ENCODE results near the gene LYPD6B.
"Not testable (repeated sequence)": the region's sequence is repeated elsewhere in the genome, so short reads cannot be mapped to it uniquely, and the experiment has no call there.

LYPD6B gene

GRCh38 chr2:149256877-149257276 is 218.4 kb downstream of the LYPD6B start:
- DNase-seq, H3K27ac Mint-ChIP-seq, H3K27me3 Mint-ChIP-seq, H3K4me1 Mint-ChIP-seq, H3K9me3 Mint-ChIP-seq, H3K36me3 Mint-ChIP-seq, CTCF ChIA-PET, H3K4me3 Mint-ChIP-seq: not testable (repeated sequence)

- no peaks in the 10 kb centered on the region for H3K4me1 Mint-ChIP-seq
- H3K36me3 Mint-ChIP-seq: no peaks in the 10 kb centered on the region
- CTCF ChIA-PET: no interaction called here
- H3K27ac Mint-ChIP-seq: no peak overlapping the region
- DNase-seq: no peak
- H3K27me3 Mint-ChIP-seq: no peaks in the 10 kb centered on the region
- no peaks in the 10 kb centered on the region for H3K9me3 Mint-ChIP-seq
- no peak overlapping the region for H3K4me3 Mint-ChIP-seq
These were observed 220.0 kb downstream of the LYPD6B start for GRCh38 chr2:149258531-149258930.

DNA sequence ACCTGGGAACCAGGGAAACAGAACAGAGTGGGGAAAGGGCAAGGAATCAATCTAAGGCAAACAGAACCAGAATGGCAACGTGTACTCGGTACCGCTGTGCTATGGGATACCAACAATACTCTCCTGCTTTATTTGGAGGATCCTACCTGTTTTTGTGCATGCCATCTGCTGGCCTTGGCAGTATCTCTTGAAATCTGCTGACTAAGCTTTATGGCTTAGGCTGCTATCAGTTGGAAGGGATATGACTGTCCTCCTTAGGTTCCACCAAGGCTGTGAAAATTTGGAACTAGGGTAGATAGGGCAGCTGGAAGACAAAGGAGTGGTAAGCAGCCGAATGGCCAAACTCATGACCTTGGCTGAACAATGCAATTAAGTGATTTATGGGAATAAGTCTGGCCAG is 220.6 kb downstream of the LYPD6B start:
- Mint-ChIP-seq H3K27ac (no peak overlapping the region), H3K4me1 (no peaks in the 10 kb centered on the region), H3K4me3 (no peak overlapping the region)

DNA sequence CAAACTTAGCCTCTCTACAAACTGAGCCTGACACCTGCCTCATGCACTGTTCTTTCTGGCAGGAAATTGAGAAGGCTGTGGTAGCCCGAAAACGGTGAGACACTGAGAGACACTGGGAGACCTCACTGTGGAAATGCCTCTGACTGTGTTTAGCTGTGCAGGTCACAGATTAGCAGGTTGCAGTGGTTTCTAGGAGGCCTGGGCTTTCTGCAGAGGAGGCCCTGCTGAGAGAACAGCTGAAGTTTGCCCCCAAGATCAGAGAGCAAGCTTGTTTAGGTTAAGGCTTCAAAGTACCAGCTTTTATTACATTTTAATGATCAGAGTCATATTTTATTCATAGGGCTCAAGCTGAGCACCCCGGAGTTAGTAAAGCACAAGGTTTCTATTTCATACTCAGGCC is 223.2 kb downstream of the LYPD6B start:
- Mint-ChIP-seq H3K9me3 (no peaks in the 10 kb centered on the region), H3K4me1 (no peaks in the 10 kb centered on the region)
- CTCF ChIA-PET: no interaction called here

More for the DNA sequence above, 220.6 kb downstream of the LYPD6B start:
- Mint-ChIP-seq H3K36me3 (no peaks in the 10 kb centered on the region), H3K27me3 (no peaks in the 10 kb centered on the region), H3K9me3 (no peaks in the 10 kb centered on the region)
- no peak for DNase-seq
- CTCF ChIA-PET: no interaction called here

More for the DNA sequence above, 223.2 kb downstream of the LYPD6B start:
- Mint-ChIP-seq H3K27me3 (no peaks in the 10 kb centered on the region), H3K4me3 (no peak overlapping the region), H3K36me3 (no peaks in the 10 kb centered on the region), H3K27ac (no peak overlapping the region)
- no peak for DNase-seq

Measured in activated naive CD4-positive, alpha-beta T cell treated with anti-CD3 and anti-CD28 coated beads, Interleukin-2, amount 10 ng/mL, durations not matched to agents 7 days and 5 days (primary cell).